NCI-H2196 (cell line): ENCODE results near the gene BCL11B.

ENCODE experiments used
- DNase-seq: peaks from one replicate; lab custom pipeline; 2025; ENCODE audit not compliant: unreplicated experiment; lab: John Stamatoyannopoulos, UW

Gene BCL11B

DNA sequence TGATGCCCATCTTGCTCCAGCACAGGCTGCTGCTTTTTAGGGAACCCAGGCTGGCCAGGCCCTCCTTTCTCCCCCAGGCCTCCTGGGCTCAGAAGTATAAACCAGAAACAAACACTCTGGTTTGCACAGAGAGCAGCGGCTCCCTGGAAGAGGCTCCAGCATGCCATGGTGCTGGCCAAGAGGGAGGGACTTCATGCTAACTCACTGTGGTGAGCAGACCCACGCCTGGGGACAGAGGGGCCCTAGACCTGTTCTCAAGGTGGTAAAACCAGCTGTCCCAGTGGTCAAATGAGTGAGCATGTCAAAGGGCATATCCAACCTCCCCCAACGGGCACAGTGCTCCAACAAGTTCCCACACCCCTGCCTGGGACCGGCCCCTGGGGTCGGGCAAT is 15.5 kb downstream of the BCL11B start:
- DNase-seq, result no peak

DNA sequence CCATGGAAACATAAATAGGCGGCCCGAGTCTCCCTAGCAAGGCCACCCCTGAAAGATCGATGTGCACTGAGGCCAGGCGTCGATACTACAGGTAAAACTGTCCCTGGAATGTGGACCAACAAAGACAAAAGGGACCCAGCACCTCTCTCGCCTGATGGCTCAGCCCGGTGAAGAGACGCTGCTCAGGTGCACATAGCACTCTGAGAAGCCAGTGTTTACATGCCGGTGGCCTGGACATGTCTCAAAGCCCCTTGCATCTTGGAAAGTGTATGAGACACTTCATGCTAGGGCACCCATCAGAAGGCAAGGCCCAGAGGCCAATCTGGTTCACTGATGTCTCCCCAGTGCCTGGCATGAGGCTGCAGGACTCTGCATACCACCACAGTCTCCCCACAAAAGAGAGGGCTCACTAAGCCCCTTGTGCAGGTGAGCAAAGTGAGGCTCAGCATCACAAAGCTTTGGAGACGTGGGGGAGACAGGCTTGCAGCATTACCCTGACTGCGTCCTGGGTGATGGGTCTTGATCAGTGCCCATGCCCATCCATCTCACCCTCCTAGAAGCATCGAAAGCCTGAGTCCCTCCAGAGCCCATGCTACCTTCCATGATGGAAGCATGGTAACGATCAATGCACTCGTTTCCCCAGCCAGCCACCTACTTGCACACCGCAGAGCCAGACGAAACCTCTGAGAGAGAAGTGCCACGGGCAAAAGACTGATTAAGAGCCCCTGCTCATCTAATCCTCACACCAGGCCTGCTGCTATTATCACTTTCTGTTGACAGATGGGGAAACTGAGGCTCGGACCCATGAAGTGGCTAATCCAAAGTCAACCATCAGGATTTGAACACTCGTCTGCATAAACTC is 16.1 kb downstream of the BCL11B start:
- DNase-seq, result no peak

GRCh38 chr14:99254328-99255009 is 17.5 kb downstream of the BCL11B start:
- DNase-seq, result no peak

DNA sequence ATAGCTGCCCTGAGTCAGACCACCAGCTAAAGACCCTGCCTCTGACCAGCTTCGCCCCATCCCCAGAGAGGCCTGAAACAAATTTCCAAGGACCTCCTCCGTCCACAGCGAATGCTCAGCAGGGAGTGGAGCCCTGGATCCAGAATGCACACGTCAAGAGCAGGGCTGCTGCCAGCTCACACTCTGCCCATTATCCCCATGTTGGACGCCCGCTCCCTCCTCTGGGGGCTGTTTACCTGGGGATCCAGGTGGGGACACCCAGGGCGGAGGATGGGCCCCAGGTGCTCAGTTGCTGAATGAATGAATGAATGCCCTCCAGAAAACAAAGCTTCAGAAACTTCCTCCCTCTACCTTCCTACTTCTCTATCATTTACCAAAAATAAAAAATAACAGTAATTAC is 18.1 kb downstream of the BCL11B start:
- no peak for DNase-seq

- DNase-seq, result no peak
These were observed 18.8 kb downstream of the BCL11B start for GRCh38 chr14:99252940-99253868.

GRCh38 chr14:99252443-99252939 is 19.5 kb downstream of the BCL11B start:
- DNase-seq, result no peak

DNA sequence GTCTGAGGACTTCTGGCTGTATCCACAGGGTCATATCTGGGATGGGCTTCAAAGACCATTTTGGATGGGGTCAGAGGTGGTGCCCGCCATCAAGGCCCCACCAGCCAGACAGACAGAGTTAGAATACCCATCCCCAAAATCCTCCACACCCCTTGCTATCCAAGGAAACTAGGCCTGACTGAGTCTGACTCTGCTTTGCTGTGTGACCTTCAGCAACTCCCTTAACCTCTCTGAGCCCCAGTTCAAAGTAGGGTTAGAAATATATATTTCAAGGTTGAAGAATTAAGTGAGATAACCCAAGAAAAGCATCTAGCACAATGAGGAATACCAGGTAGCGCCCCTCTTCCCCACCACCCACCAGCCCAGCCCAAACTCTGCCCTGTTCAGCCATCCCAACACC is 20.3 kb downstream of the BCL11B start:
- DNase-seq, result no peak

DNA sequence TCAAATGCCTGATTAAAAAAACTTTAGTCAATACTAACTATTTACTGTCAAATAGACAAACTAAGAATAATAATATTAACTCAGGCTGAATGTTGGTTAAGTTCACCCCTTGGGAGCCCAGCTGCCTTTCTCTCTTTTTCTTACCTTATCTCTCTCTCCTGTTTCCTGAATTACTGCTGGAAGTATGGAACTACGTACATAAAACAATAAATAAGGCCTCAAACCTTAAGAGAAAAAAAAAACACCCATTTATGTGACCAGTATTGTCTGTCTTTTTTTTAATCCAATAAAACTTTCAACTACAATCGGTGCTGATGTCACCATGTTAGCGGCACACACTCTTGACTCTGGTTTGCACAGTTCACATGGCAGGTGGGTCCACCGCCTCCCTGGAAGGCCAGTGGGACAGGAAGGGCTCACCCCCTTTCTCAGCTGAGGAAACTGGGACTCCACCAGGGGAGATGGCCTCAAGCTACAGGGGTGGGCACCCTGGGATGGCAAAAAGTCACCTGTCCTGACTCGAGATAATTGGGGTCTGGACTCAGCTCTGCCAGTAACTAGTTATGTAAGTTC is 21.3 kb downstream of the BCL11B start:
- DNase-seq, result no peak

DNA sequence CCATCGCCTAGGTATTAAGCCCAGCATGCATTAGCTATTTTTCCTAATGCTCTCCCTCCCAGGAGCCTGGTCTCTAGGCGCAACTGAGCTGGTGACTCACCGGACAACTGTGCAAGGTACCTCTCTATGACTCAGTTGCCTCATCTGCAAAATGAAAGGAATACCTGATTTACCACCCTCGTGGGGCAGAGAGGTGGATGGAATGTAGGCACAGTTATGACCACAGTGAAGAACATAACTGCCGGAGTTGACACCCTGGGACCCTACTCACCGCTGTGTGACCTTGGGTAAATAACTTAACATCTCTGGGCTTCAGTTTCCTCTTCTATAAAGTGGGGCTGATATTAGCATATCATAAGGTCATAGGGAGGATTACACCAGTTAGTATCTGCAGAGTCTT is 22.6 kb downstream of the BCL11B start:
- no peak for DNase-seq

- no peak for DNase-seq
These were observed 23.2 kb downstream of the BCL11B start for GRCh38 chr14:99248761-99249171.

GRCh38 chr14:99247772-99248171 is 24.2 kb downstream of the BCL11B start:
- DNase-seq, result no peak

- no peak for DNase-seq
These were observed 24.8 kb downstream of the BCL11B start for GRCh38 chr14:99247101-99247729.

DNA sequence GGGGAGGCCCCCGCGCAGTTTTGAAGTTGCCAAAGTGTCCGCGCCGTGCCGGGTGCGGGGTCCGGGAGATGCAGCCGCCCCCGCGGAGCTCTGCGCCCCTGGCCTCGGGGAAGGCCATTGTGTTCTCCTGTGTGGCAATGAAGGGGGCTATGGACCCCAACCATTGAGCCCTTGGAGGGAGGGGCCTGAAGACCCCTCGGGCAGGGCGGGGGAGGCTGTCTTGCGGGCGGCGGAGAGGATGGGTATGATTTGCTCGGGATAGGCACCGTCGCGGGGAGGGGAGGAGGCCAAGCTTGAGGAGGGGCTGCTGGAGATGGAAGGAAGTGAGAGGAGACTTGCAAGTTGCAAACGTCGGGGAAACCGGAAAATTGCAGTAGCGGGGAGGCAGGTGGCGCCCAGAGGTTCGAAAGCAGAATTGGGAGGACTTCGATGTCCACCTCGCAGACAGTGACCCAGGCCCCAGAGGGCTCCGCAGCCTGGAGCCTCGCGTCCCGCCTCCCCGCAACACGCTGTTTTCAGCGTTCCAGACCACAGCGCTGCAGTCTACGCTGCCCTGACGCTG is 25.4 kb downstream of the BCL11B start:
- DNase-seq, result no peak

DNA sequence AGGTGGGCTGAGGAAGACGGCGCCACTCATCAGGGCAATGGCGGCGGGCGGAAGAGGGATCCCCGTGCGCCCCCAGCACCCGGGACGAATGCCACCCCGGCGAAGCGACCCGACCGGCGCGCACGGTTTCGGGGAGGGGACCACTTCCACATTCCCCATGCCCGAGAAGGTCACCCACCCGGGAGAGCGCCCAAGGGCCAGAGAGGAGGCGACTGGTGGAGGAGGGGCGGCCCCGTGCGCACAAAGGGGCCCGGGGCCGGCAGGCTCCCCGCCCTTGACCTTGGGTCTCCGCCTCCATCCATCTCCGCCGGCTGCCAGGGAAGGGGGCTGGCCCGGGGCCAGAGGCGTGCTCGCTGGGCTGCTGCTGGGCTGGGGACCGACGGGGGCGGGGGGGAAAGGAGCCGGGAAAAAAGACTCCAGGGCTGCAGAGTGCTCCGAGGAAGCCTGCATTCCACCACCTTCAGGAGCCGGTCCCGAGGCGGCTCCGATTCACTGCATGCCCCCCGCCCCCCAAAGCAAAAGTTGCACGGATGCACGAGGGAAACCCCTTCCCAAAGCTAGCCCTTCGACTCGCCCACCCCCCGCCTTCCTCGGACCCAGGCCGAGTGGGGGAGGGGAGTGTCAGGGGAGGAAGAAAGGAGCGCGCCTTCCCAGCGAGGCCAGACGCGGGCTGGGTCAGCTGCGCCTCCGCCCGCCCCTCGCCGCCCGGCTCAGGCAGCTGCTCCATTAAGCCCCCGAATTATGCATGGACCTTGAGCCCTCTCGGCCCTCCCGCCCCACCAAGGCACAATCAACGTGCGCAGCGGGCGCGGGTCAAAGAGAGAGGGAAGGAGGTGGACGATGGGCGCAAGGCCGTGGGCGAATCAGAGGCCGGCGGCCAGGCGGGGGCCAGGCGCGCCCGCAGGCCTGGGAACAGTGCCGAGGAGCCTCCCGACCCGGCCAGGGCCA is 26.2 kb downstream of the BCL11B start:
- DNase-seq, result no peak

DNA sequence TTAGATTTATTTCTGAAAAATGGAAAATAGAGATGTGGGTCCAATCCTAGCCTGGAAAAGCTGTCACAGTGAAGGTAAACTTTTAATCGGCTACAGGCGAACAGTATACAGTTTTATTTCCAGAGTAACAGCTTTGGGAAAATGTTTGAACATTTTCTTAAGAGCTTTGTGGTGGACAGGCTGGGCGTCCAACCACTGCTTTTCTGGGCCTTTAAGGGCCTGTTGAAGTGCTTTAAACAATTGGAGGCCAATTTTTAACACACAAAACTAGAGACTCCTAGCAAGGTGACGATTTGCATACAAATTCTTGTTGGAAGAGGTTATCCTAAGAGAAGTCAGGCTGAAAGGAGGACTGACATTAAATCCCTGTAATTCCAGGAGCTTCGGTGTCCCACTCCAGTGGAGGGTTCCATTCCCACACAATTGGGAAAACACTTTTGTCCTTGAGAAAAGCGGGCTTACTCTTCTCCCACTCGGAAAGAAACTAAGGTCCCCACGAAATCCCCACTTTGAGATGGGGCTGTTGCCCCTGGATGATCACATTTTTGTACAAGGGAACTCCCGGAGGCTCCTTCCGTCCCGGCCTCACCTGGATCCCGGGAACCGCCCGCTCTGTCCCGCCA is 26.9 kb downstream of the BCL11B start:
- DNase-seq, result no peak

DNA sequence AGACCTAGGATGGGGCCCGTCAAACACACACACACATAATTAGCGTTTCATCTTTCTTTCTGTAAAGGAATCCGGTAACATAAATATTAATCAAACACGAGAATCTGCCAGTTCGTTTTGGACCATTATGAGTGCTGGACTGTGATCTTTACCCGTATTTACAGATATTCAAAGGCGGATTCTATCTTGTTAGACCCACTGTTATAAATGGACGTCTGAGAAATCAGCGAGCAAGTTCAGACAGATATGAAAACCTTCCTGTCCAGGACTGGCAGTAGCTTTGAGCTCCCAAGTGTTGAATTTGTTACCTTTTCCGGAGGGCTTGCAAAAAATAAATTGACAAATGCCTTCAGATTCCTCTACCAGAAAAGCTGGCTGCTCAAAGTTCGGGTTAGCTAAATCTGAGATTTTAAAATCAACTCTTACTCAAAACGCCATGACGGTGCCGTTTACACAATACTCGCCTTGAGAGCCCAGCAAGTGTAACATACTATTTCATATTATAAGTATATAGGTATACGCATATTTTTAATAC is 27.6 kb downstream of the BCL11B start:
- DNase-seq, result no peak

DNA sequence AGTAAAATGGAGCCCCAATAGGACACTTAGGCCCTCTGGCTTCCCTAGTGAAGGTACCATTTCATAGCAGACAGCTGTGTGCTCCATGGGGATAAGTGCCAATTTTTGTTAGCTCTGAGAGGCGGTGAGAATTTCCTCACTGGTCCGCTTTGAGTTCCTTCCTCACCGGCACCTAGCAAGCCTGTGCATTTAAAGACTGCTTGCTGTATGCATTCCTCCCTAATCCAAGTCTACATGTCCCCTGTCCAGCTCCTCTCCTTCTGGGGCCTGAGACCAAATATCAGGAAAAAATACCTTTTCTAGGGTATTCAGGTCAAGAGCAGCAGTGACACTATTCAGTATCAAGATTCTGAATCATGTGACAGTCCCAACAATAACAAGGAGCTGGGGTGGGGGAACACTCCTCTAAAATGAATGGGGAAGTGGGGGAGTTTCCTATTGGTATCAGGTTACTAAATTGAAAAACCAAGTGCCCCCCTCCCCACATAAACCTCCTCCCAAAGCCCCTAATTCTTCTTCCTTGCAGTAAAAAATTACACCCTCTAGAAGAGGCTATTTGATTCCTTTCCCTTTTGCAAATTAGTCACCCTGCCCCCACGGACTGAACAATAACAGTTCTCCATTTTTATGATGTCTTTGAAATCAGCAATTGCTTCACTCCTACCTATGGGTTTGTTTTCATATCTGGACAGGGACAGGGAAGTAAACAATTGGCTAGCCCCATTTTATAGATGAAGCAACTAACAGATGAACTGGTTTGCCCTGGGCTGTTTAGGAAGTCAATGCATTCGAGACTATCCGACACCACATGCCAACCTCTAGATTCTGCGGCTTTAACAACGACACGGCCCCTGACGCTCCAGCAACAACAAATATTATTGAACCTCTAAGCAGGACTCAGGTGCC is 28.9 kb downstream of the BCL11B start:
- DNase-seq, result no peak
